Inflammatory macrophage treated with lipopolysaccharide for 4 hours (primary cell): ENCODE data around the gene MAZ.
"Not testable (repeated sequence)": the region's sequence is repeated elsewhere in the genome, so short reads cannot be mapped to it uniquely, and the experiment has no call there.

Source experiments
- DNase-seq: peaks from one replicate; pipeline ENCODE4 v3.0.0-alpha.2; 2020

MAZ gene

DNA sequence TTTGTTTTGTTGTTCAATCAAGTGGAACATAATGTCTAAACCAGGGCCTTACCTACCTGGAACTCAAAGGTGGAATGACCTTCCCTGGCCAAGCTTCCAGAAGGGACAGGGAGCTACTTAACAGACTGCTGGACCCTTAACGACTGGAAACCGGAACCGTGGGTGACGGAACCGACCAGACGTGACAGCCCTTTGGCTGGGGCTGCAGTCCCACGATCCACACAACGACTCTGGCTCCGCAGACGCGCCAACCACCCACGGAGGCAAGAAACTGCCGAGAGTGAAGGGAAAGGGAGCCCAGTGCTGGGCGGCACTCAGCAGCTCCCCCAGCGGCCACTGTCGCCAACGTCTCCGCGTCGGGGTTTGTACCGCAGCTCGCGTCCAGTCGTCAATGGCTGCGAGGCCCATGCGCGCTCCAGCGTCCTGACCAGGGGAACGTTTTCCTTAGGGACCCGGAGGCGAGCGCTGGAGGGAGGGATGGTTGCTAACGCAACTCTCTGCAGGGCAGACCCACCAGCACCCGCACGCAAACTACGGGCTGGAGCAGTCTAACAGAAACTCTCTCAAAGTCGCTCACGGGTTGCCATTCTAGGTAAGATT lies 21.3 kb upstream of the MAZ start:
- DNase-seq, result peak; percentile 73

DNA sequence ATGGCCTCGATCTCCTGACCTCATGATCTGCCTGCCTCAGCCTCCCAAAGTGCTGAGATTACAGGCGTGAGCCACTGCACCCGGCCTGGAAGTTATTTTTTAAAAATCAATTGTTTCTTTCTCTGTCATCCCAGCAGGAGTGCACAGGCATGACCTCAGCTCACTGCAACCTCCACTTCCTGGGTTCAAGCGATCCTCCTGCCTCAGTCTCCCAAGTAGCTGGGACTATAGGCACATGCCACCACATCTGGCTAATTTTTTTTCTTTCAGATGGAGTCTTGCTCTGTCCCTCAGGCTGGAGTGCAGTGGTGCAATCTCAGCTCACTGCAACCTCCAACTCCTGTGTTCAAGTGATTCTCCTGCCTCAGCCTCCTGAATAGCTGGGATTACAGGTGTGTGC lies 19.2 kb upstream of the MAZ start:
- DNase-seq, result not testable (repeated sequence)

DNA sequence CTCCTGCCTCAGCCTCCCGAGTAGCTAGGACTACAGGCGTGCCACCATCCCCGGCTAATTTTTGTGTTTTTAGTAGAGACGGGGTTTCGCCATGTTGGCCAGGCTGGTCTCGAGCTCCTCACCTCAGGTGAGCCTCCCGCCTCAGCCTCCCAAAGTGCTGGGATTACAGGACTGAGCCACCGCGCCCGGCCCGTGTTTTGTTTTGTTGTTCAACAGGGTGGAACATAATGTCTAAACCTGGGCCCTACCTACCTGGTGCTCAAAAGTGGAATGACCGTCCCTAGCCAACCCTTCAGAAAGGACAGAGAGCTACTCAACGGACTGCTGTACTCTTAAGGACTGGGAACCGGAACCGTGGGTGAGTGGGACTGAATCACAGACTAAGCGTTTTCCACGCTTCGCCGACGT lies 16.6 kb upstream of the MAZ start:
- no peak for DNase-seq

- peak; percentile 100 for DNase-seq
These were observed 16.0 kb upstream of the MAZ start, which contains the start of gene KIF22 for GRCh38 chr16:29790183-29790948. KIF22 (plus strand) TSS chr16:29790751; CDS start chr16:29790760, 9 bp downstream.

GRCh38 chr16:29790949-29791844 lies 15.1 kb upstream of the MAZ start:
- no peak for DNase-seq

DNA sequence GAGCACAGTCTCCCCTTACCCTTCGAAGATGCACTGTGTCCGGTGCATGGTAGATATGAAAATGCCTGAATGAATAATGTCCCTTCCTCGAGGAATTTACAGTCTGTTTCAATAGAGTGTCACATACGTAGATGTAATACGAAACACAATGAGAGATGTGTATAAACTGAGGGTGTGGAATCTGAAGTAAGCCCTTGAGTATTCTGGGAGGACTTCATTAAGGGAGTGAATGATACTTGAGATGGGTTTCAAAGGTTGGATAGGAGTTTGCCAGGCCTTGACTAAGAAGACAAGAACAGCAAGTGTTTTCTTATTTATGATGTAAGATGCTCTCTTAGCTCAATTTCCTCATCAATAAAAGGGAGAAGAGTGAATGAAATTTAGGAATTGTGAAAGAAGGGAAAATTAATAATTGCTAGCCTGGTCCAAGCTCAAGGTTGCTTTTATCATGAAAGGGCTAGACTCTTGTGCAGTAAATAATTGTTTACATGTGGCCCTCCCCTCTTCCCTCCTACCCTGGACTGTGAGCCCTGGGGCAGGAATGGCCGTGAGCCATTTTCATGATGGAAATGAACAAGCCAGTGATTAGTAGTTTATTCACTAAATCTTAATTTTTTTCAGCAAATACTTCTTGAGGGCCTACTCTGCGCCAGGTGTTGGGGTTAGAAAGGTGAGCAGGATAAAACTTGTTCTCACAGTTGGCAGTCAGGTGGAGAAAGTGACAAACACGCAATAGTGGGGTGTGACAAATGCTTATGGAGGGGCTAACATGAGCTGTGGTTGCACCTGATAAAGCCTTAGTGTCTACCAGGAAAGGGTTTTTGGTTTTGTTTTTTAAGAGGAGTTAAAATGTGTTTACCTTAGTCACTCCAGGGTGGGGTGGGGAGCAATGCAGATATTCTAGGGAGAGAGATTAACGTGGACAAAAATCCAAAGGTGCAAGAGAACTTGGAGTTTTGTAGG lies 14.2 kb upstream of the MAZ start:
- no peak for DNase-seq

GRCh38 chr16:29793153-29793552 lies 13.2 kb upstream of the MAZ start:
- not testable (repeated sequence) for DNase-seq

DNA sequence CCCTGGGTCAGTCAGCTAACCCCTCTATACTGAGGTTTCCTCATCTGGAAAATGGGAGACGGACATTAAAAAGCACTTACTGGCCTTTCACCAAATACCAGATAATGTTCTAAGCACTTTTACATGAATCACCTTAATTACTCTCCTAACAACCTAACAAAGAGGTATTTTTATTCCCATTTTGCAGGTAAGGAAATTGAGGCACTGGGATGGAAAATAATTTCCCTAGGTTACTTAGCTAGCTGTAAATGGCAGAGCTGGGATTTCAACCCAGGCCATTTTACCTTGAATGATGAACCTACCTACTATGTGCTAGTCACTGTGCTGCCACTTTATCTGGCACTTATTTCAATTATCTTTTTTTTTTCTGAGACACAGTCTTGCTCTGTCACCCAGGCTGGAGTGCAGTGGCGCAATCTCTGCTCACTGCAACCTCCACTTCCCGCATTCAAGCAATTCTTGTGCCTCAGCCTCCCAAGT lies 12.1 kb upstream of the MAZ start:
- DNase-seq, result no peak

GRCh38 chr16:29802416-29802935 lies 3.9 kb upstream of the MAZ start:
- DNase-seq, result no peak

GRCh38 chr16:29804020-29804419 lies 2.3 kb upstream of the MAZ start:
- DNase-seq, result no peak

GRCh38 chr16:29804455-29805231 lies 1.7 kb upstream of the MAZ start:
- DNase-seq, result no peak

GRCh38 chr16:29805232-29806098 lies 864 bp upstream of the MAZ start:
- peak; percentile 98 for DNase-seq

GRCh38 chr16:29806641-29807425 lies 504 bp downstream of the MAZ start:
- DNase-seq, result no peak

- peak; percentile 89 for DNase-seq
These were observed 1.3 kb downstream of the MAZ start for GRCh38 chr16:29807426-29808218.

GRCh38 chr16:29808219-29808900 lies 2.0 kb downstream of the MAZ start:
- DNase-seq, result no peak

- DNase-seq, result no peak
These were observed 2.9 kb downstream of the MAZ start for GRCh38 chr16:29809031-29809747.
